Neural cell (in vitro differentiated cells): Measurements from ENCODE around the gene IL23A.

Experiments used
- CTCF ChIP-seq: fragments of 450-650 bp; IDR thresholded peaks from 2 replicates; pipeline ENCODE4 v1.5.1; 2014; ENCODE audit warnings: antibody characterized with exemption, mild to moderate bottlenecking, moderate library complexity; ENCODE audit not compliant: poor library complexity, severe bottlenecking
- EP300 ChIP-seq: fragments of 450-650 bp; conservative IDR thresholded peaks from 2 replicates; pipeline ENCODE4 v1.6.1; 2014; ENCODE audit warnings: antibody characterized with exemption, mild to moderate bottlenecking, moderate library complexity; ENCODE audit not compliant: poor library complexity, severe bottlenecking
- MXI1 ChIP-seq: fragments of 450-650 bp; conservative IDR thresholded peaks from 2 replicates; pipeline ENCODE4 v1.6.1; 2014; ENCODE audit warnings: antibody characterized with exemption, mild to moderate bottlenecking; ENCODE audit not compliant: poor library complexity, severe bottlenecking
- TAF1 ChIP-seq: IDR thresholded peaks from 2 replicates; pipeline ENCODE4 v1.6.1; 2012; ENCODE audit warnings: low read depth

GRCh38 chr12:56307221-56307965, 31.3 kb upstream of the IL23A start:
- TF ChIP-seq TAF1 = no peak
- TF ChIP-seq EP300 = no peak
- TF ChIP-seq MXI1 = no peak
- TF ChIP-seq CTCF = no peak
